Measurements from ENCODE around the gene LRRC7.

LRRC7 gene

DNA sequence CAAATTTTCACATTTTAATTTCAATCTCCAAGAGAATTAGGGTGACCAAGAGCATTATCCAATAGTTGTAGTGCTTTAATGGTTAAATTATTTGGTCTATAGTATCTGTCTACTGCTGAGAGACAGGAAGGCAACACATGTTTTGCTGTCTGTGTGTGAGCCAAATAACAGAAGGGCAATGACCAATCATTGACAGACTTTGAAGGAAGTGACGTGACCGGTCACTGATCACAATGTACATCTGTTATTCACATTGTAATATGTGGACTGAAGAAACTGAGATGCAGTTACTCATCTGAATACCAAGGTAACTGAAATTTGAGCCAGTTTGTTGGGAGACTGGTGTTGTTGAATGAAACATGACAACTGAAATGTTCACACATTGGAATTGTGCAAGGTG is 440.9 kb downstream of the LRRC7 start:
- Histone ChIP-seq H3K27ac (ENCODE audit: low read length) (no peak overlapping the region), H3K36me3 (ENCODE audit: insufficient read depth, low read length) (no peaks in the 10 kb centered on the region), H3K27me3 (ENCODE audit: insufficient read depth, low read length, poor library complexity) (no peaks in the 10 kb centered on the region), H3K4me3 (ENCODE audit: low read depth in 1 of 2, low read length in 2 of 2) (no peak overlapping the region), H3K4me1 (ENCODE audit: insufficient read depth, low read length) (no peaks in the 10 kb centered on the region), H2AFZ (ENCODE audit: low read depth, low read length) (no peak overlapping the region), H3K9me3 (ENCODE audit: insufficient read depth, low read length, severe bottlenecking) (no peaks in the 10 kb centered on the region), H3K79me2 (ENCODE audit: insufficient read depth, low read length) (no peaks in the 10 kb centered on the region), H4K20me1 (ENCODE audit: insufficient read depth, low read length) (no peaks in the 10 kb centered on the region), H3K9ac (ENCODE audit: low read depth, low read length) (no peak overlapping the region), H3K4me2 (ENCODE audit: insufficient read depth, low read length) (no peak overlapping the region)
- no peak for ATAC-seq (ENCODE audit: insufficient read depth, low read depth)
- TF ChIP-seq EZH2 (IDR thresholded peaks at IDR 0.05; ENCODE audit: borderline replicate concordance, low read depth, low read length, severe bottlenecking) (no peak), CTCF (IDR thresholded peaks at IDR 0.05; ENCODE audit: borderline replicate concordance, extremely low read depth, low read length, poor library complexity, severe bottlenecking) (no peak)
- no peak for DNase-seq

GRCh38 chr1:70017770-70018169 is 450.0 kb downstream of the LRRC7 start:
- ATAC-seq (ENCODE audit: insufficient read depth, low read depth) (no peak), DNase-seq (no peak)
- Histone ChIP-seq H3K27me3 (ENCODE audit: insufficient read depth, low read length, poor library complexity) (no peaks in the 10 kb centered on the region), H4K20me1 (ENCODE audit: insufficient read depth, low read length) (no peaks in the 10 kb centered on the region), H3K27ac (ENCODE audit: low read length) (no peak overlapping the region), H3K79me2 (ENCODE audit: insufficient read depth, low read length) (no peaks in the 10 kb centered on the region), H3K9ac (ENCODE audit: low read depth, low read length) (no peak overlapping the region), H3K9me3 (ENCODE audit: insufficient read depth, low read length, severe bottlenecking) (no peaks in the 10 kb centered on the region), H3K4me3 (ENCODE audit: low read depth in 1 of 2, low read length in 2 of 2) (no peak overlapping the region), H3K4me1 (ENCODE audit: insufficient read depth, low read length) (no peaks in the 10 kb centered on the region), H2AFZ (ENCODE audit: low read depth, low read length) (no peak overlapping the region), H3K4me2 (ENCODE audit: insufficient read depth, low read length) (no peak overlapping the region), H3K36me3 (ENCODE audit: insufficient read depth, low read length) (no peaks in the 10 kb centered on the region)
- TF ChIP-seq CTCF (IDR thresholded peaks at IDR 0.05; ENCODE audit: borderline replicate concordance, extremely low read depth, low read length, poor library complexity, severe bottlenecking): no peak
- TF ChIP-seq EZH2 (IDR thresholded peaks at IDR 0.05; ENCODE audit: borderline replicate concordance, low read depth, low read length, severe bottlenecking): no peak

DNA sequence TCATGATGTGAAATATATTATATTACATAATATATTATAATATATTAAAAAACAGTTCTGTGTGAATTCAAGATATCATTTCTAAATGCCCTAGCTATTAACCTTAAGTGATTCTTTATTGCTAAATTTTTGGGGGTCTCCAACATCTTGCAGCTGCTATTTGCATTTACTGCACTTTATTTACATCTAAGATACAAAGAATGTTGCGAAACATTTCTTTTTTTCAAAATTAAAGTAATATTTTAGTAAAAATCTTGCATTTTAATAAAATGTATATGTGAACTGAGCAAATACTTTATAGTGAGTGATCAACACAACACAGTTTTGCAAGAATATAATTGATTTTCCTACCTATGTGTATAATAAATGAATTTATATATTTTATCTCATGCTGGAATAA is 456.6 kb downstream of the LRRC7 start:
- Histone ChIP-seq H3K4me1 (ENCODE audit: insufficient read depth, low read length) (no peaks in the 10 kb centered on the region), H3K27me3 (ENCODE audit: insufficient read depth, low read length, poor library complexity) (peaks cover 3% of the 10 kb centered on the region), H3K9ac (ENCODE audit: low read depth, low read length) (no peak overlapping the region), H3K36me3 (ENCODE audit: insufficient read depth, low read length) (no peaks in the 10 kb centered on the region), H3K9me3 (ENCODE audit: insufficient read depth, low read length, severe bottlenecking) (no peaks in the 10 kb centered on the region), H3K27ac (ENCODE audit: low read length) (no peak overlapping the region), H4K20me1 (ENCODE audit: insufficient read depth, low read length) (no peaks in the 10 kb centered on the region), H2AFZ (ENCODE audit: low read depth, low read length) (no peak overlapping the region), H3K4me2 (ENCODE audit: insufficient read depth, low read length) (no peak overlapping the region), H3K79me2 (ENCODE audit: insufficient read depth, low read length) (no peaks in the 10 kb centered on the region), H3K4me3 (ENCODE audit: low read depth in 1 of 2, low read length in 2 of 2) (no peak overlapping the region)
- DNase-seq (no peak), ATAC-seq (ENCODE audit: insufficient read depth, low read depth) (no peak)
- TF ChIP-seq EZH2 (IDR thresholded peaks at IDR 0.05; ENCODE audit: borderline replicate concordance, low read depth, low read length, severe bottlenecking): no peak
- TF ChIP-seq CTCF (IDR thresholded peaks at IDR 0.05; ENCODE audit: borderline replicate concordance, extremely low read depth, low read length, poor library complexity, severe bottlenecking): no peak

- H3K4me3 ChIP-seq (ENCODE audit: low read depth in 1 of 2, low read length in 2 of 2): no peak overlapping the region
- TF ChIP-seq EZH2 (IDR thresholded peaks at IDR 0.05; ENCODE audit: borderline replicate concordance, low read depth, low read length, severe bottlenecking) (no peak), CTCF (IDR thresholded peaks at IDR 0.05; ENCODE audit: borderline replicate concordance, extremely low read depth, low read length, poor library complexity, severe bottlenecking) (no peak)
- H3K79me2 ChIP-seq (ENCODE audit: insufficient read depth, low read length): no peaks in the 10 kb centered on the region
- H4K20me1 ChIP-seq (ENCODE audit: insufficient read depth, low read length): no peaks in the 10 kb centered on the region
- no peak overlapping the region for H2AFZ ChIP-seq (ENCODE audit: low read depth, low read length)
- no peak overlapping the region for H3K9ac ChIP-seq (ENCODE audit: low read depth, low read length)
- H3K4me1 ChIP-seq (ENCODE audit: insufficient read depth, low read length): no peaks in the 10 kb centered on the region
- no peak for DNase-seq
- H3K4me2 ChIP-seq (ENCODE audit: insufficient read depth, low read length): no peak overlapping the region
- H3K27ac ChIP-seq (ENCODE audit: low read length): no peak overlapping the region
- no peaks in the 10 kb centered on the region for H3K36me3 ChIP-seq (ENCODE audit: insufficient read depth, low read length)
- H3K9me3 ChIP-seq (ENCODE audit: insufficient read depth, low read length, severe bottlenecking): no peaks in the 10 kb centered on the region
- no peak for ATAC-seq (ENCODE audit: insufficient read depth, low read depth)
- H3K27me3 ChIP-seq (ENCODE audit: insufficient read depth, low read length, poor library complexity): peaks cover 3% of the 10 kb centered on the region
Observed at GRCh38 chr1:70025052-70025451, 457.3 kb downstream of the LRRC7 start.

Measured in DND-41 (cell line).